AG04450 (cell line): ENCODE measurements around the gene GRIP1. TPM values are rescaled to one million over a fixed set of nuclear protein-coding genes. Genes with fewer than 3 reads are reported as not detected.

Experiments used
- CTCF ChIA-PET: fragments of 300-600, 350-600 bp; formaldehyde crosslinking; extraction: SDS; loops from one replicate; lab custom pipeline; 2022; ENCODE audit warnings: antibody characterized with exemption, inconsistent platforms; lab: Charles Lee
- POLR2A ChIA-PET: fragments of 350-600 bp; formaldehyde crosslinking; extraction: SDS; loops from one replicate; lab custom pipeline; 2021; ENCODE audit warnings: antibody characterized with exemption, inconsistent platforms; lab: Yijun Ruan, JAX
- DNase-seq: peaks from one replicate; pipeline ENCODE4 v3.0.0-alpha.2; 2011; ENCODE audit warnings: low read depth, low spot score
- H3K27ac ChIP-seq: one replicate; pipeline ENCODE4 v1.5.1; 2012; ENCODE audit warnings: low read depth, low read length, control low read depth
- H3K27me3 ChIP-seq: one replicate; pipeline ENCODE4 v1.6.0; 2012; ENCODE audit warnings: low read length; ENCODE audit not compliant: control insufficient read depth, insufficient read depth
- H3K4me3 ChIP-seq: 2 replicates; pipeline ENCODE4 v1.5.1; 2011; ENCODE audit warnings: mild to moderate bottlenecking, low read depth, low read length, control low read depth
- H3K9me3 ChIP-seq: 2 replicates; pipeline ENCODE4 v1.5.1; 2012; ENCODE audit warnings: low read length; ENCODE audit not compliant: control insufficient read depth, insufficient read depth
- polyA plus RNA-seq: library from polyadenylated mRNA; depleted of rRNA; stranded (reverse); fragments of >200 nt; gene quantifications from 2 replicates; pipeline ENCODE4 v1.2.3, GENCODE V29; 2011
- TF ChIP-seq, protein P1 (sequence below): IDR thresholded peaks from 2 replicates; pipeline ENCODE4 v1.5.1; 2011; ENCODE audit warnings: low read depth, low read length, control low read depth, inconsistent platforms

Gene GRIP1
- polyA plus RNA-seq, 1 experiment, result not detected

DNA sequence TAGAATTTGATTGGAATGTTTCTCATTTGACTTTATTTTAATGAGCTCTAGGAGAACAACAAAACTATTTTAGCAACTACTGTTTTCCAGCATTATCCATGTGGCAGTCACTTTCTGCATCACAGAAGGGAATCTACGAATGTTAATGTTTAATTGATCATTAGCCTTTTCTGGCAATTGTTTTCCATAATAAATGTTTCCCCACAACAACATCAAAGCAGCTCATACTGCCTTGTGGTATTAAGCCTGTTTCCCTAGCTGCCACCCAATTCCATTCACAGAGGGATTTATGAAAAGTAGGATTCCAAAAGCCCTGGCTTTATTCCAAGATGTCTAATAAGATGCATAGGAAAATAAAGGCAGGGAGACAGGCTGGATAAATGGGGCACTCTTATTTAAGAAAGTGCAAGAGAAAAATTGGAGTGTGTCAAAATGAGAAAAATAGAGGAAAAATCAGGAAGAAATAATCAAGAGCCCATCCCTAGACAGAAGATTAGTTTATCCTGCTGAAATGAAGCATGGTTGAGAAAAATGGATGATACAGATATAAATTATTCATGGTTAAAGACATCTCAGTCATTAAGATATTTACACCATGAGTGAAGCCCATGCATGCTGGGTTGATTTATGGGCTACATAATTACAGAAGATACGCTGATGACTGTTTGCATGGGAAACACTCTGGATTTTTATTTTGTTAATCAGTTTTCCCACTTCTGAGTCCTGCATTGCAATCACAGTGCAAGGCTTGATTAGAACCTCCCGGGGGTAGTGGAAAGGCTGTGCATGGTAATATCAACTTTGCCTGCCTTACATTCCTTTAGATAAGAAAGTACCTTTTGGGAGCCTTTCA is 196.3 kb downstream of the GRIP1 start:
- TF ChIP-seq, protein P1, sequence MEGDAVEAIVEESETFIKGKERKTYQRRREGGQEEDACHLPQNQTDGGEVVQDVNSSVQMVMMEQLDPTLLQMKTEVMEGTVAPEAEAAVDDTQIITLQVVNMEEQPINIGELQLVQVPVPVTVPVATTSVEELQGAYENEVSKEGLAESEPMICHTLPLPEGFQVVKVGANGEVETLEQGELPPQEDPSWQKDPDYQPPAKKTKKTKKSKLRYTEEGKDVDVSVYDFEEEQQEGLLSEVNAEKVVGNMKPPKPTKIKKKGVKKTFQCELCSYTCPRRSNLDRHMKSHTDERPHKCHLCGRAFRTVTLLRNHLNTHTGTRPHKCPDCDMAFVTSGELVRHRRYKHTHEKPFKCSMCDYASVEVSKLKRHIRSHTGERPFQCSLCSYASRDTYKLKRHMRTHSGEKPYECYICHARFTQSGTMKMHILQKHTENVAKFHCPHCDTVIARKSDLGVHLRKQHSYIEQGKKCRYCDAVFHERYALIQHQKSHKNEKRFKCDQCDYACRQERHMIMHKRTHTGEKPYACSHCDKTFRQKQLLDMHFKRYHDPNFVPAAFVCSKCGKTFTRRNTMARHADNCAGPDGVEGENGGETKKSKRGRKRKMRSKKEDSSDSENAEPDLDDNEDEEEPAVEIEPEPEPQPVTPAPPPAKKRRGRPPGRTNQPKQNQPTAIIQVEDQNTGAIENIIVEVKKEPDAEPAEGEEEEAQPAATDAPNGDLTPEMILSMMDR, result no peak
- no peaks in the 10 kb centered on the region for H3K27me3 ChIP-seq
- H3K27ac ChIP-seq, result no peak overlapping the region
- DNase-seq, result no peak
- CTCF ChIA-PET, result no interaction called here
- H3K4me3 ChIP-seq, result no peak overlapping the region
- H3K9me3 ChIP-seq, result no peaks in the 10 kb centered on the region
- POLR2A ChIA-PET, result no interaction called here

DNA sequence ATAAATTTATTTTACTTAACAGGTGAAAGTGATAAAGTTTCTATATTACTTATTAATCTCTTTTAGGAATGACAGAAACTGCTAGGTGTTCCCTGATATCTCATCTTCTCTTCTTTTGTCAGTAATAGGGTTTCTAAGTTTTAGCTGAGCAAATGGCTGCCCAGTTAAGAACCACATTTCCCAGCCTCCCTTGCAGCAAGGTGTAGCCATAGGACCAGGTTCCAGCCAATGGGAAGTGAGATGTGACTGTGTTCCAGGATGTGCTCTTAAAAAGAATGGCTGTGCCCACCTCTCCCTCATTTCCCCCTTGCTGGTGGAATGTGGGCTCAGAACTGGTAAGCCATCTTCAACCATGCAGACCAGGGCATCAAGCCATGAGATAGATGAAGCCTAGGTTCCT is 210.9 kb downstream of the GRIP1 start:
- TF ChIP-seq, protein P1, result no peak
- H3K4me3 ChIP-seq, result no peak overlapping the region
- ChIA-PET CTCF (no interaction called here), POLR2A (no interaction called here)
- no peaks in the 10 kb centered on the region for H3K27me3 ChIP-seq
- no peak overlapping the region for H3K27ac ChIP-seq
- no peak for DNase-seq
- no peaks in the 10 kb centered on the region for H3K9me3 ChIP-seq

DNA sequence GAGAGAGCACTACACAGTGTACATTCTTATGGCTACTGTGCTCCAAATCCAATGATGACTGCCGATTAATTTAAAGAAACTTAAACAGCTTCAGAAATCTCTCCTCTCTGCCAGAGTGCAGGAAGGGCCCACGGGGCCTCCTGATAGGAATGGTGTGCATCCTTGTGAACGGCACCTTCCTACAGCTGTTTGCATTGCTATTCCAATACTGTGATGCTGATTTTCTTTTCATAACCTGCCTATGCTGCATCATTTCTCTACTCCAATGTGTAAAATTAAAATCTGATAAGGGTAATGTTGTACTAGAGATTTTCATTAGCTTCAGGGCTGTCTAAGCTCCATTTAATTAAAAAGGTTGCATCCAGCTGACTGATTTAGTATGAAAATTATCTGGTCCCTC is 217.5 kb downstream of the GRIP1 start:
- no peaks in the 10 kb centered on the region for H3K9me3 ChIP-seq
- no peaks in the 10 kb centered on the region for H3K27me3 ChIP-seq
- CTCF ChIA-PET, result no interaction called here
- TF ChIP-seq, protein P1, result no peak
- DNase-seq, result no peak
- H3K4me3 ChIP-seq, result no peak overlapping the region
- POLR2A ChIA-PET, result no interaction called here
- H3K27ac ChIP-seq, result no peak overlapping the region

DNA sequence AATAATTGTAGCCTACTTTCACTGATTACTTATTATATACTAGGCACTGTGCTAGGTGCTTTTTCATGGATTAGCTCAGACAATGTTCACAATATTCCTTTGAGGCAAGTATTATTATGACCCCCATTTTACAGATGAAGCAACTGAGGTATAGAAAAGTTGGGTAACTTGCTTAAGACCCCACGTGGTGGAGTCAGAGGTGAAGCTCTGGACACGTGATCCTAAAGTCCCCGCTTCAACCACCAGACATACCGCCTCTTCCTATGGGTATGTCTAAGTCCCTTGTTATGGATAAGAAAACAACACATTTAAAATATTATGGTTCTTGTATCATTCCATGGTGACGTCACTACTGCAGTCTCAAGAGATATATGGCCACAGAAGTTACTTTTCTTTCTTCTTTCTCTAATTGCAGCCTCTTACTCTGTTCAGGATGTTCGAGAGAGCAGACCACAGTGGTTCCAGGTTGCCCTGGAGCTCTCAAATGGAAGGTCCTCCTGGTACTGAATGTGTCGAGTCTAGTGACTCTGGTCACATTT is 218.9 kb downstream of the GRIP1 start:
- POLR2A ChIA-PET, result no interaction called here
- CTCF ChIA-PET, result no interaction called here
- TF ChIP-seq, protein P1, result no peak
- no peak for DNase-seq
- Histone ChIP-seq H3K9me3 (no peaks in the 10 kb centered on the region), H3K27me3 (no peaks in the 10 kb centered on the region), H3K27ac (no peak overlapping the region), H3K4me3 (no peak overlapping the region)

DNA sequence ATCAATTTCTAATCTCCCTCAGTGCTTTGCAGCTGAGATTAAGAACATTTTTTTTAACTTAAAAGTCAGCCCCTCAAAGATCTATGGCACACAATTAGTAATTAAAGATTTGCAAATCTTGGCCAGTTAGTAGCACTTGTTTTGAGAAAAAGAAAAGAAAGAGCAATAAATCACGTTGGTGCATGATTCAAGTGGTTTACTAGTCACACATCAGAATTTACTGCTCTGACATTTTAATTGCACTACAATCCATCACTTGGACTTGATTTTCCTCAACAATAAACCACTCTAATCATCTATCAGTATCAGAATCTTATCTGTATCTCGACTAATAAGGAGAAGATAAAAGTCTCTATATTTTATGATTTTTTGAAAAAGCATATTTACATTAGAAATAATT is 222.3 kb downstream of the GRIP1 start:
- no peak overlapping the region for H3K4me3 ChIP-seq
- no peak for DNase-seq
- CTCF ChIA-PET, result no interaction called here
- TF ChIP-seq, protein P1, result no peak
- H3K9me3 ChIP-seq, result no peaks in the 10 kb centered on the region
- POLR2A ChIA-PET, result no interaction called here
- H3K27me3 ChIP-seq, result no peaks in the 10 kb centered on the region
- H3K27ac ChIP-seq, result no peak overlapping the region
